Activated CD4-positive, CD25-positive, alpha-beta regulatory T cell treated with anti-CD3 and anti-CD28 coated beads, Interleukin-2, amount 50 U/mL, for 24 hours (primary cell): ENCODE data around the gene MYO18B.

Experiments
- ATAC-seq, 2 donors: fragments of 150-1000 bp; cut with Tn5 transposase; one replicate each; pipeline ENCODE4 v1.10.0; 2021; ENCODE audit warnings: mild to moderate bottlenecking in 1 of 2, moderate library complexity in 1 of 2

MYO18B gene

GRCh38 chr22:26008587-26008986 lies 266.6 kb downstream of the MYO18B start:
- no peak for ATAC-seq

- no peak for ATAC-seq
Observed at GRCh38 chr22:26016916-26017315, 274.9 kb downstream of the MYO18B start.

DNA sequence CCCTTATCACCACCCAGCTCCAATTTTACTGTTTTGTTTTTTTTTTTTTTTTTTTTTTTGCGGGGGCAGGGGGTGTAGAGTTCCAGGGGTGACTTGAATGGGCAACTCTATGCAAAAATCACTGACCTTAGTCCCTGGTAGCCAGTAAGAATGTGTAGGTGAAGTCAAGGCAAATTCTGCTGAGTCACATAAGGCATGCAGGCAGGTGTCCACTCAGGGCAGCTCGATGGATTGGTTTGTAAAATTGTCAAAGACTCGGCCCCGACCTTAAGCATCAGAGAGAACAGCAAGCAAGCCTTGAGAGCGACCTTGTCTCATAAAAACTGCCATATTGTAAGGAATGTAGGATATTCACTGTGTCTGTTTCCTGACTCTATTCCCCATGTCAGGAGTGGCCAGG lies 275.9 kb downstream of the MYO18B start:
- no peak for ATAC-seq

- no peak for ATAC-seq
Observed at GRCh38 chr22:26019596-26019995, 277.6 kb downstream of the MYO18B start.

GRCh38 chr22:26021516-26021915 lies 279.5 kb downstream of the MYO18B start:
- no peak for ATAC-seq

GRCh38 chr22:26023104-26023775 lies 281.3 kb downstream of the MYO18B start:
- no peak for ATAC-seq

DNA sequence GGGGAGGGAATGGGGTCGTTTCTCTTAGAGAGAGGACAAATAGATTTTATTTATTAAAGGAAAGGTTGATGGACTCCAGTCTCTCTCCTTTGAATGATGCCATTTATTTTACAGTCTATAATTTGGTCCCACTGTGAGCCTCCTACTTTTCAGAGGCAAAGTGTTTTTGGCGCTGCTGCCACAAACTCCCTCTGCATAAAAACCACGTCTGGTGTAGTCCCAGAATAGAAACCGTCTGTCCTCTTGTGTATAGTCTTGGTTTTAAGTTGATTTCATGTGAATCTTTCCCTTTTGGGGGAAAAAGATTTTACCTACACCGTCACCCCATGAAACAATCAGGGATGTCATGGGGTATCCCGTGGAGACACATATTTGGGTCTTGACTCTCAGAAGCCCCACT lies 283.6 kb downstream of the MYO18B start:
- ATAC-seq, result no peak

GRCh38 chr22:26027341-26027740 lies 285.4 kb downstream of the MYO18B start:
- no peak for ATAC-seq

GRCh38 chr22:26031641-26032040 lies 289.7 kb downstream of the MYO18B start:
- no peak for ATAC-seq

DNA sequence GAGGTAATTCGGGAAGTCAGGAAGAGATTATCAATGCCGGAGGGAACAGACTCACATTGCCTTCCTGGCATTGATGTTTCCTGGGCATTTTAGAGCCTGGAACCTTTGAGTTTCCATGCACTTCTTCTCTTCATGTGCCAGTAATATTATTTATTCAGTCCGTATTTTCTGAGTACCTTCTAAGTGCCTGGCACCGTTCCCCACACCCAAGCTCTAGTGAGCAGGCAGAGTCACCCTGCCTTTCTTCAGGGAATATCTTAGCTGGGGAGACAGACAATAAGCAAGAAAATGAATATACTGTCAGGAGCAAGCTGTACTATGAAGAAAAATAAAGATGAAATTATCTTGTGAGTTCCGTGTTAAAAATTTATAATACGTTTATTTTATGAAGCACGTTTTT lies 291.1 kb downstream of the MYO18B start:
- ATAC-seq, result no peak

- no peak for ATAC-seq
Observed at GRCh38 chr22:26033586-26033985, 291.6 kb downstream of the MYO18B start.

DNA sequence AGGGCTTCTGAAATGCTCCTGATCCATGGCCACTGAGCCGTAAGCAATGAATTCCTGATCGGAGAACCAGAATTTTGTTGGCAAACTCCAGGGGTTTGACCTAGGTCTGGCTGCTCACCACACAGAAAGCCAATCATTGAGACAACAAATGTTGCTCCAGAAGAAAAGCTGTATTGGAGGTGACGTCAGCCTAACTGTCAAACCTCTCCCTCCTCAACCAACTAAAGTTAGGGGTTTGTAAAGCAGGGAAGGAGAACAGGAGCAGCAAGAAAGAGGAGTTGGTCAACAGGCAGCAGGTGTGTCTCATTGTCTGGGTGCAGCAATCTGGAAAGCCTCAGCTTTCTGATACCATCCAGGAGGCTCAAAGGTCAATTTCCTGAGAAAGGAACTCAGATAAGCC lies 293.5 kb downstream of the MYO18B start:
- no peak for ATAC-seq

- no peak for ATAC-seq
Observed at GRCh38 chr22:26038365-26038764, 296.4 kb downstream of the MYO18B start.

- no peak for ATAC-seq
Observed at GRCh38 chr22:26041931-26042330, 299.9 kb downstream of the MYO18B start.

DNA sequence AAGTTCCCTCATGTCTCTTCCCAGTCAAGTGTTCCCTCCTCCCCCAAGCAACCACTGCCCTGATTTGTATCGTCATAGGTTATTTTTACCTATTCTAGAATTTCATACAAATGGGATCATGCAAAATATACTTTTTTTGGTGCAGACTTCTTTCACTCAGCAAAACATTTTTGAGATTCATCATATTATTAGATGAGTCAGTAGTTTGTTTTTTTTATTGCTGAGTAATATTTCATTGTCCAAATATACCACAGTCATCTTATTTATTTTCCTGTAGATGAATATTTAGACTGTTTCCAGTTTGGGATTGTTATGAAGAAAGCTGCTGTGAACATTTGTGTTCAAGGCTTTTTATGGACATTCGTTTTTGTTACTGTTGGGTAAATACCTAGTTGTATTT lies 301.0 kb downstream of the MYO18B start:
- no peak for ATAC-seq

DNA sequence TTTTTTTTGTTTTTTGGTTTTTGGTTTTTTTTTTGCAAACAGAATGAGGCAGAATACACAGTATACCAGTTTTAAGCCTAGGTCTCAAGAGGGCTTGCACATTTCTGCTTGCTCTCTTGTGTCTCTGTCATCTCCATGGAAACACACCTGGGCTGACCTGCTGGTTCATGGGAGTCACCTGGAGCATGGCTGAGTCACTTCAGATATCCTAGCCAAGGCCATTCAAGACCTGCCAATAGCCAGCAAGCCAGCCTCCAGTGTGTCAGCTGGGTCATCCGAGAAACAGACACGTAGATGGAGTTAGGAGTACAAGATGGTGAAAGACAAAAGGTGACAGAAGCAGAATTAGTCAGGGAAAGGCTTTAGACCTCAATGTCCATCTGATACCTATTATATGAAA lies 303.1 kb downstream of the MYO18B start:
- ATAC-seq, result no peak

- no peak for ATAC-seq
Observed at GRCh38 chr22:26045860-26046259, 303.9 kb downstream of the MYO18B start.

GRCh38 chr22:26047516-26047915 lies 305.5 kb downstream of the MYO18B start:
- ATAC-seq, result no peak

DNA sequence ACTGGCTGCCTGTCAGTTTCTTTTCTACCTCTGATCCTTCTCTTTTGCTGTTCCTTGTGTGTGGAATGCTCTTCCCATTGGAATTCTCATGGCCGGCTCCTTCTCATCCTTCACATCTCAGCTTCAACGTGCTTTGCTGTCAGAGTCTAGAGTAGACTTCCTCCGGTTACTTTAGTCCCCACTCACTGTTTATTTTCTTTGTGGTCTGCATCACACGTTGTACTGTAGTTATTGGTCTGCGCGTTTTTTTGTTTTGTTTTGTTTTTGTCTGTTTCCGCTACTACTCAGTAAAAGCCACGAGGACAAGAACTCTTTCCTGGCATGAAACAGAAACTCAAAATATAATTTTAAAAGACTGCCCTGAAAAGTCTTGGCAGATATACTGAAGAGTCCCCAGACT lies 305.9 kb downstream of the MYO18B start:
- ATAC-seq, result no peak

DNA sequence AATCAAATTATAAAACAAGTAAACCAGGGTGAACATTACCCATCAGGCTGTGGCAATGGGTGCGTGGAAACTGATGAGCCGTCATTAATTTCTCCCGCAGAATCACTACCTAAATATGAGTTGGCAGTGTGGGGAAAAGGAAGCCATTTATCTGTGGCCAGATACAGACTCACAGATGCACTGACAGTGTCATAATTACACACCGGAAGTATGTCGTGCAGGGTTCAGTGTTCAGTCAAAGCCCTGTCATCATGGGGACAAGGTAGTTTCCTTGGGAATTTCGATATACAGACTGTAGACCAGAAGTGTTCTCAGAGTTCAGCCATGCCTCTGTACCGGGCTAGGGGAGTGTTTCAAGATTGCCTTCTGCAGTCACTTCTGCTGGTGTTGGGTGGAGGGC lies 308.1 kb downstream of the MYO18B start:
- ATAC-seq, result no peak

- ATAC-seq, result no peak
Observed at GRCh38 chr22:26053737-26054316, 311.8 kb downstream of the MYO18B start.

GRCh38 chr22:26054841-26055605 lies 313.0 kb downstream of the MYO18B start:
- no peak for ATAC-seq

DNA sequence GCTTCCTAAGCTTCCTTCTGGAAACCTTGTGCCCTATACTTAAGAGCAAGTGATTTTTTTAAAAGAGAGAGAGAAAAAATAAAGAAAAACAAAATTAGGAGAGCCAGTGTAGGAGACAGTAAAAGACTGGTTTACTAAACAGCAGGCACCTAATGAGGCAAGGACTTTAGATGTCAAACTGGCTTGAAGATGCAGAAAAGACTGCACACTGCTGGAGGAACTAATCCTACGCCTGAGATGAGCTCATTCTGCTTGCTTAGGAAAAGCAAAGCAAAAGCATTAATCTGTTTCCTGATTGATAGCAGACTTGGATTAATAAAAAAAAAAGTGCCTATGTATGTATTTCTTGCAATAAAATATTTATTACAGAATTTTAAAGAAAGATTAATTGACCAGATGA lies 313.7 kb downstream of the MYO18B start:
- ATAC-seq, result no peak
